GM10266 (cell line): ENCODE data around the gene AZI2.

ENCODE experiments used
- DNase-seq: peaks from one replicate; pipeline ENCODE4 v3.0.0; 2012; ENCODE audit errors: extremely low spot score
- CTCF ChIP-seq: IDR thresholded peaks from 2 replicates; pipeline ENCODE4 v1.5.1; 2012; ENCODE audit warnings: mild to moderate bottlenecking, low read depth; ENCODE audit not compliant: control insufficient read depth, insufficient read depth; ENCODE audit errors: missing control alignments

Gene AZI2

GRCh38 chr3:28347374-28348264 lies 1.0 kb downstream of the AZI2 start:
- no peak for DNase-seq
- TF ChIP-seq CTCF = no peak

GRCh38 chr3:28345690-28346089 lies 2.9 kb downstream of the AZI2 start:
- TF ChIP-seq CTCF = no peak
- DNase-seq = no peak

- no peak for TF ChIP-seq CTCF
- no peak for DNase-seq
Observed at GRCh38 chr3:28343144-28343543, 5.5 kb downstream of the AZI2 start.

- no peak for TF ChIP-seq CTCF
Observed at GRCh38 chr3:28337230-28337629, 11.4 kb downstream of the AZI2 start.

GRCh38 chr3:28335246-28335645 lies 13.4 kb downstream of the AZI2 start:
- no peak for TF ChIP-seq CTCF
- no peak for DNase-seq

More at GRCh38 chr3:28337230-28337629, 11.4 kb downstream of the AZI2 start:
- DNase-seq = no peak

GRCh38 chr3:28334552-28334951 lies 14.1 kb downstream of the AZI2 start:
- TF ChIP-seq CTCF = peak; percentile 17
- no peak for DNase-seq
